K562 (cell line): ENCODE data around the gene TSPAN32.

Experiments used
- TEAD4 ChIP-seq, 2 experiments: sonication (generic) in 1 of 2; formaldehyde crosslinking in 1 of 2; IDR thresholded peaks; 2 replicates each; pipeline versions ENCODE4 v1.6.1 to v1.8.0; 2012 to 2022; ENCODE audit warnings: borderline replicate concordance in 1 of 2, inconsistent platforms in 1 of 2, low read length in 1 of 2, mild to moderate bottlenecking in 1 of 2, missing genetic modification reagents in 1 of 2
- TF ChIP-seq, protein P1 (sequence below): fragments of 450-650 bp; formaldehyde crosslinking; IDR thresholded peaks from 2 replicates; pipeline ENCODE4 v1.4.0; 2020; ENCODE audit warnings: mild to moderate bottlenecking, moderate library complexity

DNA sequence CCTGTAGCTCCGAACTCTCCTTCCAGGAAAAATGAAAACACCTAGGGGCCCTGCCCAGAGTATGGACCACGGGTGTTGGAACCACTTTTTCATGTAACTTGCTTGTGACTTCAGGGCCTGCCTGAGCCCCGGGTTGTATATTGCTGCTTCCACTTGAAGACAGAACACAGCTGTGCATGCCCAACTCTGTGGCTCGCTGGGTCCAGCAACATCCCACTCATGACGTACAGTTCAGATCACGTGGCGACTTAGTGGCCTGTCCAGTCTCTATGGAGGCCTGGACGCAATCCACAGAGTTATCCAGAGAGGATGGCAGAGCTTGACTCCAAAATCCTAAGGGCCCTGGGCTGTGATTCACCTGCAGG is 6.9 kb upstream of the TSPAN32 start:
- TF ChIP-seq TEAD4 (IDR thresholded peaks at IDR 0.05; ENCODE audit: low read length) (no peak), TEAD4 (CRISPR knock-in tag; IDR thresholded peaks at IDR 0.05; ENCODE audit: borderline replicate concordance) (no peak)
- TF ChIP-seq, protein P1, sequence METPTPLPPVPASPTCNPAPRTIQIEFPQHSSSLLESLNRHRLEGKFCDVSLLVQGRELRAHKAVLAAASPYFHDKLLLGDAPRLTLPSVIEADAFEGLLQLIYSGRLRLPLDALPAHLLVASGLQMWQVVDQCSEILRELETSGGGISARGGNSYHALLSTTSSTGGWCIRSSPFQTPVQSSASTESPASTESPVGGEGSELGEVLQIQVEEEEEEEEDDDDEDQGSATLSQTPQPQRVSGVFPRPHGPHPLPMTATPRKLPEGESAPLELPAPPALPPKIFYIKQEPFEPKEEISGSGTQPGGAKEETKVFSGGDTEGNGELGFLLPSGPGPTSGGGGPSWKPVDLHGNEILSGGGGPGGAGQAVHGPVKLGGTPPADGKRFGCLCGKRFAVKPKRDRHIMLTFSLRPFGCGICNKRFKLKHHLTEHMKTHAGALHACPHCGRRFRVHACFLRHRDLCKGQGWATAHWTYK: no peak
